Measurements from ENCODE around the gene TRIM8. TPM values are rescaled to one million over a fixed set of nuclear protein-coding genes. Genes with fewer than 3 reads are reported as not detected.

Gene TRIM8
- polyA plus RNA-seq, 1 donor, result 56.3 TPM

DNA sequence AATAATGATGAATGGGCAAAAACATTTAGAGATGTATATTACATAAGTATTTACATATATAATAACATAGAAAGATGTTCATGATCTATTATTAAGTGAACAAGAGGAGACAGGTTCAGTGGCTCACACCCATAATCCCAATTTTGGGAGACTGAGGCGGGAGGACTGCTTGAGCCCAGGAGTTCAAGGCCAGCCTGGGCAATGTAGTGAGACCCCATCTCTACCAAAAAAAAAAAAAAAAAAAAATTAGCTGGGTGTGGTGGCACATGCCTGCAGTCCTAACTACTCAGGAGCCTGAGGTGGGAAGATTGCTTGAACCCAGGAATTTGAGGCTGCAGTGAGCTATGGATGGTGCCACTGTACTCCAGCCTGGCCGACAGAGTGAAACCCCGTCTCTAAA lies 57.5 kb downstream of the TRIM8 start:
- Histone ChIP-seq H3K4me3 (ENCODE audit: low read length) (no peak overlapping the region), H3K27me3 (ENCODE audit: control insufficient read depth, insufficient read depth, low read length) (no peaks in the 10 kb centered on the region), H3K36me3 (ENCODE audit: control insufficient read depth, insufficient read depth, low read length) (peaks cover 13% of the 10 kb centered on the region), H3K9me3 (ENCODE audit: control insufficient read depth, low read depth, low read length) (no peaks in the 10 kb centered on the region), H3K4me1 (ENCODE audit: control insufficient read depth, insufficient read depth, low read length) (no peaks in the 10 kb centered on the region), H3K27ac (ENCODE audit: low read length) (no peak overlapping the region)
- WGBS (ENCODE audit: insufficient coverage, low lambda C conversion rate), result 100% methylated on average over 1 of the region's 3 CpGs
- DNase-seq, result no peak

DNA sequence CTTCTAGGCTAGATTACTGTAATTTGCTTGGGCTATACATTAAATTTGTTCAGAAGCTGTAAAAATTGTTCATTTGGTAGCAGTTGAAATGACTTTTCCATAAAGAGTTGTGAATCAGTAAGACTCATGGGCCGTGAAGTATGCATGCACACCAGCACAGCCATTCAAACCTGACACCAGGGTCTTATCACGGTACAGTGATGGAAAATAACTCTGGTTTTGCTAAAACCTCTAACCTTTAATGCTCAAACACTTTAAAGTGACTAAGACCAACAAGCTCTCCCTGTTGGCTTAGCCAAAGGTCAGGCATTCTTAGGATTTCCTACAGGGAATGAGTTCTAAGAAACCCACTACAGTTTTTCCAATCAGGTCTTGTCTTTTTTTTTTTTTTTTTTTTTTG lies 58.5 kb downstream of the TRIM8 start:
- Histone ChIP-seq H3K27ac (ENCODE audit: low read length) (no peak overlapping the region), H3K4me3 (ENCODE audit: low read length) (no peak overlapping the region), H3K4me1 (ENCODE audit: control insufficient read depth, insufficient read depth, low read length) (no peaks in the 10 kb centered on the region), H3K36me3 (ENCODE audit: control insufficient read depth, insufficient read depth, low read length) (peaks cover 12% of the 10 kb centered on the region), H3K9me3 (ENCODE audit: control insufficient read depth, low read depth, low read length) (no peaks in the 10 kb centered on the region), H3K27me3 (ENCODE audit: control insufficient read depth, insufficient read depth, low read length) (no peaks in the 10 kb centered on the region)
- DNase-seq, result no peak
- WGBS (ENCODE audit: insufficient coverage, low lambda C conversion rate), result no CpG with 5 or more reads among the region's 2 CpGs

GRCh38 chr10:102704915-102705314 lies 60.6 kb downstream of the TRIM8 start:
- no peaks in the 10 kb centered on the region for H3K9me3 ChIP-seq (ENCODE audit: control insufficient read depth, low read depth, low read length)

GRCh38 chr10:102705531-102705930 lies 61.3 kb downstream of the TRIM8 start:
- 67% methylated on average over 1 of the region's 2 CpGs for WGBS (ENCODE audit: insufficient coverage, low lambda C conversion rate)
- Histone ChIP-seq H3K9me3 (ENCODE audit: control insufficient read depth, low read depth, low read length) (no peaks in the 10 kb centered on the region), H3K4me3 (ENCODE audit: low read length) (no peak overlapping the region), H3K27me3 (ENCODE audit: control insufficient read depth, insufficient read depth, low read length) (no peaks in the 10 kb centered on the region), H3K36me3 (ENCODE audit: control insufficient read depth, insufficient read depth, low read length) (no peaks in the 10 kb centered on the region), H3K27ac (ENCODE audit: low read length) (no peak overlapping the region), H3K4me1 (ENCODE audit: control insufficient read depth, insufficient read depth, low read length) (no peaks in the 10 kb centered on the region)
- DNase-seq, result no peak

More at GRCh38 chr10:102704915-102705314, 60.6 kb downstream of the TRIM8 start:
- Histone ChIP-seq H3K27me3 (ENCODE audit: control insufficient read depth, insufficient read depth, low read length) (no peaks in the 10 kb centered on the region), H3K4me1 (ENCODE audit: control insufficient read depth, insufficient read depth, low read length) (no peaks in the 10 kb centered on the region), H3K27ac (ENCODE audit: low read length) (no peak overlapping the region), H3K36me3 (ENCODE audit: control insufficient read depth, insufficient read depth, low read length) (no peaks in the 10 kb centered on the region), H3K4me3 (ENCODE audit: low read length) (no peak overlapping the region)
- WGBS (ENCODE audit: insufficient coverage, low lambda C conversion rate), result 80% methylated on average over 1 of the region's 6 CpGs
- no peak for DNase-seq

Other genes starting within 250 kb of the TRIM8 start
- 22.7 TPM for gene NFKB2, start 248.8 kb upstream of the TRIM8 start, polyA plus RNA-seq
- 62.0 TPM for gene PSD, start 225.7 kb upstream of the TRIM8 start, polyA plus RNA-seq
- gene FBXL15, start 223.6 kb upstream of the TRIM8 start, polyA plus RNA-seq, result 22.8 TPM
- gene CUEDC2, start 211.9 kb upstream of the TRIM8 start, polyA plus RNA-seq, result 38.7 TPM
- 4.2 TPM for gene C10orf95, start 192.9 kb upstream of the TRIM8 start, polyA plus RNA-seq
- gene ACTR1A, start 141.8 kb upstream of the TRIM8 start, polyA plus RNA-seq, result 56.6 TPM
- 12.9 TPM for gene SUFU, start 140.5 kb upstream of the TRIM8 start, polyA plus RNA-seq
- gene ARL3, start 69.9 kb downstream of the TRIM8 start, polyA plus RNA-seq, result 9.0 TPM
- gene SFXN2, start 70.2 kb downstream of the TRIM8 start, polyA plus RNA-seq, result 27.3 TPM
- gene WBP1L, start 99.5 kb downstream of the TRIM8 start, polyA plus RNA-seq, result 34.6 TPM
- 0.60 TPM for gene CYP17A1, start 192.9 kb downstream of the TRIM8 start, polyA plus RNA-seq
- gene BORCS7, start 209.8 kb downstream of the TRIM8 start, polyA plus RNA-seq, result 54.6 TPM
- 15.5 TPM for gene AS3MT, start 225.0 kb downstream of the TRIM8 start, polyA plus RNA-seq